H9 (cell line): Measurements from ENCODE around the gene ACAD10. TPM values are rescaled to one million over a fixed set of nuclear protein-coding genes. Genes with fewer than 3 reads are reported as not detected.

Source experiments
- DNase-seq: peaks from one replicate; pipeline ENCODE4 v3.0.0-alpha.2; 2017
- H2AFZ ChIP-seq: one replicate; pipeline ENCODE4 v1.6.1; 2013; ENCODE audit warnings: mild to moderate bottlenecking, low read length, control low read depth, moderate library complexity
- H2AK5ac ChIP-seq: 2 replicates; pipeline ENCODE4 v1.6.1; 2013; ENCODE audit warnings: low read length, control low read depth, mixed read lengths; ENCODE audit not compliant: insufficient read length
- H2BK120ac ChIP-seq: one replicate; pipeline ENCODE4 v1.6.1; 2013; ENCODE audit warnings: low read depth, mild to moderate bottlenecking, low read length, control low read depth, inconsistent platforms; ENCODE audit not compliant: poor library complexity, severe bottlenecking
- H2BK12ac ChIP-seq: 2 replicates; pipeline ENCODE4 v1.6.1; 2013; ENCODE audit warnings: low read length, control low read depth, mixed read lengths, low read depth; ENCODE audit not compliant: insufficient read length
- H2BK15ac ChIP-seq: 2 replicates; pipeline ENCODE4 v1.6.1; 2013; ENCODE audit warnings: low read depth, low read length, control low read depth
- H2BK20ac ChIP-seq: one replicate; pipeline ENCODE4 v1.6.1; 2013; ENCODE audit warnings: low read depth, mild to moderate bottlenecking, low read length, control low read depth, inconsistent platforms; ENCODE audit not compliant: poor library complexity, severe bottlenecking
- H2BK5ac ChIP-seq: 2 replicates; pipeline ENCODE4 v1.6.1; 2013; ENCODE audit warnings: low read length, control low read depth, mixed read lengths; ENCODE audit not compliant: insufficient read length
- H3K14ac ChIP-seq: 2 replicates; pipeline ENCODE4 v1.6.1; 2013; ENCODE audit warnings: low read length, control low read depth; ENCODE audit not compliant: insufficient read depth
- H3K18ac ChIP-seq: 2 replicates; pipeline ENCODE4 v1.6.1; 2013; ENCODE audit warnings: low read depth, mild to moderate bottlenecking, mixed read lengths, low read length, control low read depth; ENCODE audit not compliant: insufficient read length
- H3K23ac ChIP-seq: 2 replicates; pipeline ENCODE4 v1.6.1; 2013; ENCODE audit warnings: low read length, control low read depth, mixed read lengths, low read depth; ENCODE audit not compliant: insufficient read length
- H3K23me2 ChIP-seq: 2 replicates; pipeline ENCODE4 v1.6.1; 2013; ENCODE audit warnings: low read depth, mild to moderate bottlenecking, mixed read lengths, low read length, control low read depth; ENCODE audit not compliant: insufficient read length, poor library complexity, severe bottlenecking
- H3K27ac ChIP-seq: 2 replicates; pipeline ENCODE4 v1.5.1; 2013; ENCODE audit warnings: low read length, control low read depth, mixed read lengths, low read depth; ENCODE audit not compliant: insufficient read length
- H3K27me3 ChIP-seq: 2 replicates; pipeline ENCODE4 v1.6.1; 2013; ENCODE audit warnings: low read length, control low read depth, inconsistent platforms; ENCODE audit not compliant: insufficient read depth
- H3K4ac ChIP-seq: 2 replicates; pipeline ENCODE4 v1.6.1; 2013; ENCODE audit warnings: low read depth, mild to moderate bottlenecking, control low read depth, inconsistent platforms, low read length, moderate library complexity
- H3K4me1 ChIP-seq: 2 replicates; pipeline ENCODE4 v1.6.1; 2013; ENCODE audit warnings: low read length, control low read depth, inconsistent platforms; ENCODE audit not compliant: insufficient read depth
- H3K4me2 ChIP-seq: 2 replicates; pipeline ENCODE4 v1.6.1; 2013; ENCODE audit warnings: low read length, control low read depth, mixed read lengths; ENCODE audit not compliant: insufficient read length, insufficient read depth
- H3K56ac ChIP-seq: 2 replicates; pipeline ENCODE4 v1.6.1; 2013; ENCODE audit warnings: low read depth, mild to moderate bottlenecking, mixed read lengths, low read length, control low read depth; ENCODE audit not compliant: insufficient read length
- H3K79me1 ChIP-seq: 2 replicates; pipeline ENCODE4 v1.6.1; 2013; ENCODE audit warnings: low read depth, mild to moderate bottlenecking, moderate library complexity, low read length, control low read depth, inconsistent platforms; ENCODE audit not compliant: insufficient read depth, poor library complexity, severe bottlenecking
- H3K79me2 ChIP-seq: 2 replicates; pipeline ENCODE4 v1.6.1; 2013; ENCODE audit warnings: low read length, control low read depth, inconsistent platforms; ENCODE audit not compliant: insufficient read depth
- H3K9ac ChIP-seq: 2 replicates; pipeline ENCODE4 v1.6.1; 2013; ENCODE audit warnings: low read length, control low read depth, mixed read lengths; ENCODE audit not compliant: insufficient read length; ENCODE audit errors: extremely low read depth
- H3K9me3 ChIP-seq: one replicate; pipeline ENCODE4 v1.6.1; 2013; ENCODE audit warnings: low read depth, low read length, inconsistent platforms; ENCODE audit not compliant: control insufficient read depth
- H3T11ph ChIP-seq: one replicate; pipeline ENCODE4 v1.6.1; 2013; ENCODE audit warnings: mild to moderate bottlenecking, low read length, control low read depth, inconsistent platforms
- H4K20me1 ChIP-seq: one replicate; pipeline ENCODE4 v1.6.1; 2013; ENCODE audit not compliant: control insufficient read depth, insufficient read length, insufficient read depth
- H4K5ac ChIP-seq: 2 replicates; pipeline ENCODE4 v1.6.1; 2013; ENCODE audit warnings: low read depth, mild to moderate bottlenecking, mixed read lengths, low read length, control low read depth; ENCODE audit not compliant: insufficient read length
- H4K8ac ChIP-seq: replicated peaks from 2 replicates; pipeline ENCODE4 v1.6.1; 2013; ENCODE audit warnings: low read length, control low read depth, mixed read lengths, low read depth; ENCODE audit not compliant: insufficient read length
- H4K91ac ChIP-seq: 2 replicates; pipeline ENCODE4 v1.6.1; 2013; ENCODE audit warnings: low read depth, mild to moderate bottlenecking, moderate library complexity, mixed read lengths, low read length, control low read depth; ENCODE audit not compliant: insufficient read length
- H3K27ac Mint-ChIP-seq, 3 experiments: 2 replicates in 2 of 3; 3 replicates in 1 of 3; pipeline ENCODE4 v1.8.0; 2020 to 2021; ENCODE audit warnings: mixed read lengths in 3 of 3, mild to moderate bottlenecking in 1 of 3, moderate library complexity in 1 of 3
- H3K27me3 Mint-ChIP-seq: 2 replicates; pipeline ENCODE4 v1.8.0; 2021; ENCODE audit warnings: low read depth, mild to moderate bottlenecking, moderate library complexity, mixed read lengths
- H3K36me3 Mint-ChIP-seq, 3 experiments: 2 replicates in 2 of 3; 3 replicates in 1 of 3; pipeline ENCODE4 v1.8.0; 2020 to 2021; ENCODE audit warnings: low read depth in 3 of 3, mixed read lengths in 3 of 3; ENCODE audit not compliant: insufficient read depth in 1 of 3
- H3K4me1 Mint-ChIP-seq, 2 experiments: 2 replicates each; pipeline ENCODE4 v1.8.0; 2020; ENCODE audit warnings: mixed read lengths in 2 of 2
- H3K4me3 Mint-ChIP-seq, 2 experiments: 2 replicates in 1 of 2; 3 replicates in 1 of 2; pipeline ENCODE4 v1.8.0; 2020 to 2021; ENCODE audit warnings: mild to moderate bottlenecking in 2 of 2, mixed read lengths in 2 of 2, moderate library complexity in 1 of 2
- H3K9me3 Mint-ChIP-seq, 2 experiments: 2 replicates in 1 of 2; 3 replicates in 1 of 2; pipeline ENCODE4 v1.8.0; 2020; ENCODE audit warnings: mild to moderate bottlenecking in 2 of 2, mixed read lengths in 2 of 2, moderate library complexity in 1 of 2
- WGBS: extraction: QIAGEN DNeasy Blood & Tissue Kit; methylation state at CpG from one replicate; pipeline ENCODE4 v1.1.7; 2013; ENCODE audit warnings: missing lambda C conversion rate, low lambda C conversion rate, mixed read lengths; ENCODE audit not compliant: insufficient read length; ENCODE audit errors: extremely low coverage; 5-methylcytosine and 5-hydroxymethylcytosine counted together
- total RNA-seq: library from RNA; stranded (reverse); gene quantifications from 2 replicates; pipeline ENCODE4 v1.2.1, GENCODE V29; 2021
- TF ChIP-seq, protein P1 (sequence below): fragments of 200-600 bp; sonication (generic); conservative IDR thresholded peaks from 3 replicates; pipeline ENCODE4 v1.8.0; 2021; ENCODE audit warnings: antibody characterized with exemption, mild to moderate bottlenecking

ACAD10 gene
- total RNA-seq, 1 experiment from 2014 or later, result 25.7 TPM

GRCh38 chr12:111748151-111748672 lies 62.4 kb downstream of the ACAD10 start:
- no peak overlapping the region for H3K4me3 Mint-ChIP-seq
- Histone ChIP-seq H3K79me2 (no peaks in the 10 kb centered on the region), H2BK120ac (no peak overlapping the region), H2AFZ (no peak overlapping the region), H3K18ac (no peak overlapping the region), H4K8ac (no peak overlapping the region), H3K14ac (no peak overlapping the region), H4K91ac (no peak overlapping the region), H4K20me1 (no peaks in the 10 kb centered on the region), H3K23ac (no peak overlapping the region), H3K4me1 (no peaks in the 10 kb centered on the region; the same call in 1 of the 2 replicates), H3K79me1 (no peaks in the 10 kb centered on the region), H3K23me2 (no peaks in the 10 kb centered on the region), H4K5ac (no peak overlapping the region), H3K4me2 (no peak overlapping the region), H2BK5ac (no peak overlapping the region), H3K56ac (no peak overlapping the region), H3K27ac (no peak overlapping the region), H3K9ac (no peak overlapping the region), H2BK12ac (no peak overlapping the region), H2AK5ac (no peak overlapping the region), H3T11ph (no peak overlapping the region), H2BK20ac (no peak overlapping the region), H3K4ac (no peak overlapping the region), H3K27me3 (no peaks in the 10 kb centered on the region), H3K9me3 (no peaks in the 10 kb centered on the region), H2BK15ac (no peak overlapping the region)
- H3K27me3 Mint-ChIP-seq, result no peaks in the 10 kb centered on the region
- peaks cover 10 to 26% (median 15%) of the 10 kb centered on the region in 3 experiments for H3K36me3 Mint-ChIP-seq
- H3K9me3 Mint-ChIP-seq, result no peaks in the 10 kb centered on the region
- no CpG with 5 or more reads among the region's 8 CpGs for WGBS
- 0 out of 4 replicates have a peak, but pooled peaks cover 0 to 4% of the 10 kb centered on the region in 2 experiments for H3K4me1 Mint-ChIP-seq
- no peak for DNase-seq
- peak overlapping the region in 2 of 3 experiments; percentile 11 to 55; a peak in 3 of 7 replicates for H3K27ac Mint-ChIP-seq
- TF ChIP-seq, protein P1, sequence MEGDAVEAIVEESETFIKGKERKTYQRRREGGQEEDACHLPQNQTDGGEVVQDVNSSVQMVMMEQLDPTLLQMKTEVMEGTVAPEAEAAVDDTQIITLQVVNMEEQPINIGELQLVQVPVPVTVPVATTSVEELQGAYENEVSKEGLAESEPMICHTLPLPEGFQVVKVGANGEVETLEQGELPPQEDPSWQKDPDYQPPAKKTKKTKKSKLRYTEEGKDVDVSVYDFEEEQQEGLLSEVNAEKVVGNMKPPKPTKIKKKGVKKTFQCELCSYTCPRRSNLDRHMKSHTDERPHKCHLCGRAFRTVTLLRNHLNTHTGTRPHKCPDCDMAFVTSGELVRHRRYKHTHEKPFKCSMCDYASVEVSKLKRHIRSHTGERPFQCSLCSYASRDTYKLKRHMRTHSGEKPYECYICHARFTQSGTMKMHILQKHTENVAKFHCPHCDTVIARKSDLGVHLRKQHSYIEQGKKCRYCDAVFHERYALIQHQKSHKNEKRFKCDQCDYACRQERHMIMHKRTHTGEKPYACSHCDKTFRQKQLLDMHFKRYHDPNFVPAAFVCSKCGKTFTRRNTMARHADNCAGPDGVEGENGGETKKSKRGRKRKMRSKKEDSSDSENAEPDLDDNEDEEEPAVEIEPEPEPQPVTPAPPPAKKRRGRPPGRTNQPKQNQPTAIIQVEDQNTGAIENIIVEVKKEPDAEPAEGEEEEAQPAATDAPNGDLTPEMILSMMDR, result no peak
